Endothelial cell of umbilical vein (primary cell): ENCODE data around the gene PPP1R1A. TPM values are rescaled to one million over a fixed set of nuclear protein-coding genes. Genes with fewer than 3 reads are reported as not detected.

ENCODE experiments used
- BruUV-seq: library from RNA; stranded (reverse); fragments of 400-500 nt; replicated peaks from 2 replicates; lab custom pipeline; 2021; lab: Mats Ljungman, UMichigan
- CTCF ChIA-PET: fragments of 300-600, 350-600 bp; sonication (Branson Sonifier 250); formaldehyde crosslinking; loops from one replicate; lab custom pipeline; 2021; ENCODE audit warnings: antibody characterized with exemption, inconsistent platforms; lab: Charles Lee
- POLR2A ChIA-PET: fragments of 300-600, 350-600 bp; sonication (Branson Sonifier 250); formaldehyde crosslinking; loops from one replicate; lab custom pipeline; 2021; ENCODE audit warnings: antibody characterized with exemption, inconsistent platforms; lab: Charles Lee
- DNase-seq: peaks from one replicate; pipeline ENCODE4 v3.0.0-alpha.2; 2011; ENCODE audit warnings: low read depth, low spot score
- FAIRE-seq: peaks from 2 replicates; lab custom pipeline; 2011; peaks lifted over from hg19 to GRCh38; lab: Jason Lieb, UNC
- H2AFZ ChIP-seq: 2 replicates; pipeline ENCODE4 v1.6.0; 2012; ENCODE audit warnings: low read depth, low read length, control low read depth, inconsistent platforms
- H3K27ac ChIP-seq: 2 replicates; pipeline ENCODE4 v1.5.1; 2011; ENCODE audit warnings: low read depth, mild to moderate bottlenecking, control low read depth, low read length, moderate library complexity; ENCODE audit not compliant: insufficient read depth
- H3K27me3 ChIP-seq, 2 experiments: 2 replicates each; pipeline versions ENCODE4 v1.6.0 to v1.6.1; 2011; ENCODE audit warnings: low read length in 2 of 2, mixed read lengths in 1 of 2; ENCODE audit not compliant: control insufficient read depth in 2 of 2, insufficient read depth in 2 of 2
- H3K36me3 ChIP-seq, 2 experiments: 2 replicates in 1 of 2; 3 replicates in 1 of 2; pipeline ENCODE4 v1.5.1; 2011; ENCODE audit warnings: low read length in 2 of 2, mild to moderate bottlenecking in 1 of 2, moderate library complexity in 1 of 2; ENCODE audit not compliant: control insufficient read depth in 2 of 2, insufficient read depth in 2 of 2; ENCODE audit errors: extremely low read depth in 1 of 2
- H3K4me1 ChIP-seq: 3 replicates; pipeline ENCODE4 v1.5.1; 2011; ENCODE audit warnings: mild to moderate bottlenecking, low read length; ENCODE audit not compliant: control insufficient read depth, insufficient read depth; ENCODE audit errors: extremely low read depth
- H3K4me2 ChIP-seq: 2 replicates; pipeline ENCODE4 v1.6.1; 2011; ENCODE audit warnings: low read length, control low read depth, mixed read lengths; ENCODE audit not compliant: insufficient read depth
- H3K4me3 ChIP-seq, 3 experiments: fragments of 200-600 bp in 1 of 3; sonication (generic), shearing (Covaris generic) in 1 of 3; replicated peaks in 1 of 3; 2 replicates each; pipeline ENCODE4 v1.5.1; 2011 to 2016; ENCODE audit warnings: control low read depth in 3 of 3, low read length in 3 of 3, mild to moderate bottlenecking in 2 of 3, inconsistent platforms in 1 of 3, low read depth in 1 of 3, moderate library complexity in 1 of 3; ENCODE audit not compliant: insufficient read depth in 1 of 3
- H3K79me2 ChIP-seq: 2 replicates; pipeline ENCODE4 v1.6.0; 2012; ENCODE audit warnings: low read length, inconsistent platforms; ENCODE audit not compliant: control insufficient read depth, insufficient read depth
- H3K9ac ChIP-seq: replicated peaks from 2 replicates; pipeline ENCODE3; 2011; ENCODE audit warnings: low read length, control low read depth; ENCODE audit not compliant: insufficient read depth; ENCODE audit errors: extremely low read depth
- H3K9me1 ChIP-seq: replicated peaks from 3 replicates; pipeline ENCODE4 v1.6.0; 2011; ENCODE audit warnings: mild to moderate bottlenecking, low read length; ENCODE audit not compliant: control insufficient read depth, insufficient read depth; ENCODE audit errors: extremely low read depth
- H3K9me3 ChIP-seq: replicated peaks from 2 replicates; pipeline ENCODE4 v1.5.1; 2012; ENCODE audit warnings: low read length, inconsistent platforms; ENCODE audit not compliant: control insufficient read depth, insufficient read depth
- H4K20me1 ChIP-seq: replicated peaks from 2 replicates; pipeline ENCODE3; 2011; ENCODE audit warnings: mild to moderate bottlenecking, low read length; ENCODE audit not compliant: control insufficient read depth, insufficient read depth; ENCODE audit errors: extremely low read depth
- EZH2 ChIP-seq: IDR thresholded peaks from 2 replicates; pipeline ENCODE4 v1.6.1; 2012; ENCODE audit warnings: borderline replicate concordance, low read depth, mild to moderate bottlenecking, moderate library complexity, low read length, inconsistent platforms; ENCODE audit not compliant: severe bottlenecking
- GATA2 ChIP-seq: IDR thresholded peaks from 2 replicates; pipeline ENCODE4 v1.7.0; 2011; ENCODE audit warnings: low read depth, mild to moderate bottlenecking, moderate library complexity, mixed read lengths, low read length; ENCODE audit not compliant: insufficient read length, insufficient read depth
- JUN ChIP-seq: IDR thresholded peaks from 2 replicates; pipeline ENCODE4 v1.6.1; 2011; ENCODE audit warnings: borderline replicate concordance, low read depth; ENCODE audit not compliant: insufficient read length, insufficient read depth
- MYC ChIP-seq: IDR thresholded peaks from one replicate; pipeline ENCODE4 v1.6.1; 2011; ENCODE audit warnings: mild to moderate bottlenecking, low read depth, low read length
- POLR2A ChIP-seq: IDR thresholded peaks from 2 replicates; pipeline ENCODE4 v1.6.1; 2012; ENCODE audit warnings: low read depth, mild to moderate bottlenecking, control low read depth, low read length
- POLR2AphosphoS5 ChIP-seq: IDR thresholded peaks from 2 replicates; pipeline ENCODE4 v1.6.1; 2012; ENCODE audit warnings: low read depth, mild to moderate bottlenecking, control low read depth, low read length, moderate library complexity; ENCODE audit not compliant: insufficient read depth
- dilution Hi-C: fragments of 300-500 bp; cut with MboI; formaldehyde crosslinking; loops from one replicate; pipeline ENCODE4 v1.15.0; 2019; ENCODE audit warnings: low sequenced_read_pairs; ENCODE audit not compliant: extremely low pct_ligation_motif_present
- intact Hi-C: fragments of 100-400 bp; cut with micrococcal nuclease; formaldehyde crosslinking; loops from one replicate; pipeline ENCODE4 v1.10.0; 2022
- polyA plus RNA-seq, 4 experiments: library from polyadenylated mRNA; depleted of rRNA in 3 of 4; stranded (reverse) in 3 of 4; unstranded in 1 of 4; fragments of >200 nt; gene quantifications; 2 replicates each; pipeline versions ENCODE4 v1.2.1 to v1.2.3, GENCODE V29; 2011 to 2012; ENCODE audit warnings: missing spikeins in 1 of 4
- total RNA-seq: library from RNA; stranded (reverse); gene quantifications from 2 replicates; pipeline ENCODE4 v1.2.3, GENCODE V29; 2021
- TF ChIP-seq, protein P1 (sequence below), 2 donors: IDR thresholded peaks; 1 replicate in 1 of 2; 2 replicates in 1 of 2; pipeline ENCODE4 v1.5.1; 2011; ENCODE audit warnings: low read length in 2 of 2, mild to moderate bottlenecking in 2 of 2, moderate library complexity in 2 of 2, control low read depth in 1 of 2, inconsistent platforms in 1 of 2, low read depth in 1 of 2; ENCODE audit not compliant: insufficient read depth in 1 of 2; ENCODE audit errors: extremely low read depth in 1 of 2

The PPP1R1A gene
- total and polyA plus RNA-seq, 2 donors (not counting 3 experiments of a cell fraction or from before 2014, with no cell fraction given), result not detected

DNA sequence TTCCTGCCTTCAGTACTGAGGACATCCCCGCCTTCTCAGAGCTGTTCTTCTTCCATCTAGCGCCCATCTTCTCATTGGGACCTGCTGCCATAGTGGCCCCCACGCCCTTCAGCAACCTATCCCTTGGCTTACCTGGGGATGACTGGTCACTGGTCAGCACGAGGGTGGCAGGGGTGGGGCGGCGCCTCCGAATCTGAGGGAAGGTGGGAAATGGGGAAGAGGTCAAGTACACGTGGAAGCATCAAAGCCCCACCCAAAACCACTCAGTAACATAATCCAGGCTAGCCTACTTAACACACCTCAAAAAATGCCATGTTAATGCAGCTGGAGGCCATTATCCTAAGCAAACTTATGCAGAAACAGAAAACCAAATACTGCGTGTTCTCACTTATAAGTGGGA, 4.3 kb downstream of the PPP1R1A start:
- no peak overlapping the region for H3K4me3 ChIP-seq
- H3K27ac ChIP-seq, result no peak overlapping the region
- BruUV-seq, result no TSS peak
- peaks cover 26 to 32% of the 10 kb centered on the region in 2 experiments for H3K27me3 ChIP-seq
- H3K4me1 ChIP-seq, result no peaks in the 10 kb centered on the region
- intact Hi-C loops, result no loop called here
- no peaks in the 10 kb centered on the region for H3K9me1 ChIP-seq
- POLR2A ChIA-PET, result interaction anchor here (0.7 kb wide), 1 partner anchor 467 kb away, joined by 3 read pairs; no protein-coding TSS in a partner anchor
- no peak overlapping the region for H3K9ac ChIP-seq
- dilution Hi-C loops, result no loop called here
- H3K9me3 ChIP-seq, result no peaks in the 10 kb centered on the region
- no peaks in the 10 kb centered on the region for H4K20me1 ChIP-seq
- no peak overlapping the region for H3K4me2 ChIP-seq
- no peak overlapping the region for H2AFZ ChIP-seq
- CTCF ChIA-PET, result interaction anchor here (1.1 to 2.5 kb wide), 3 partner anchors 12 to 21 kb away, joined by 3 to 10 read pairs (median 3); no protein-coding TSS in a partner anchor
- H3K79me2 ChIP-seq, result no peaks in the 10 kb centered on the region
- no peaks in the 10 kb centered on the region for H3K36me3 ChIP-seq
- DNase-seq (no peak), FAIRE-seq (no peak)
- TF ChIP-seq JUN (no peak), MYC (no peak), EZH2 (no peak), POLR2A (no peak), GATA2 (no peak), POLR2AphosphoS5 (no peak)
- TF ChIP-seq, protein P1, sequence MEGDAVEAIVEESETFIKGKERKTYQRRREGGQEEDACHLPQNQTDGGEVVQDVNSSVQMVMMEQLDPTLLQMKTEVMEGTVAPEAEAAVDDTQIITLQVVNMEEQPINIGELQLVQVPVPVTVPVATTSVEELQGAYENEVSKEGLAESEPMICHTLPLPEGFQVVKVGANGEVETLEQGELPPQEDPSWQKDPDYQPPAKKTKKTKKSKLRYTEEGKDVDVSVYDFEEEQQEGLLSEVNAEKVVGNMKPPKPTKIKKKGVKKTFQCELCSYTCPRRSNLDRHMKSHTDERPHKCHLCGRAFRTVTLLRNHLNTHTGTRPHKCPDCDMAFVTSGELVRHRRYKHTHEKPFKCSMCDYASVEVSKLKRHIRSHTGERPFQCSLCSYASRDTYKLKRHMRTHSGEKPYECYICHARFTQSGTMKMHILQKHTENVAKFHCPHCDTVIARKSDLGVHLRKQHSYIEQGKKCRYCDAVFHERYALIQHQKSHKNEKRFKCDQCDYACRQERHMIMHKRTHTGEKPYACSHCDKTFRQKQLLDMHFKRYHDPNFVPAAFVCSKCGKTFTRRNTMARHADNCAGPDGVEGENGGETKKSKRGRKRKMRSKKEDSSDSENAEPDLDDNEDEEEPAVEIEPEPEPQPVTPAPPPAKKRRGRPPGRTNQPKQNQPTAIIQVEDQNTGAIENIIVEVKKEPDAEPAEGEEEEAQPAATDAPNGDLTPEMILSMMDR (IDR thresholded peaks at IDR 0.05; ENCODE audit: extremely low read depth in 1 of 2, insufficient read depth in 1 of 2, low read depth in 1 of 2, low read length in 2 of 2), result no peak
